ENCODE measurements around the gene CDC42EP3.

Gene CDC42EP3, protein sequence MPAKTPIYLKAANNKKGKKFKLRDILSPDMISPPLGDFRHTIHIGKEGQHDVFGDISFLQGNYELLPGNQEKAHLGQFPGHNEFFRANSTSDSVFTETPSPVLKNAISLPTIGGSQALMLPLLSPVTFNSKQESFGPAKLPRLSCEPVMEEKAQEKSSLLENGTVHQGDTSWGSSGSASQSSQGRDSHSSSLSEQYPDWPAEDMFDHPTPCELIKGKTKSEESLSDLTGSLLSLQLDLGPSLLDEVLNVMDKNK

DNA sequence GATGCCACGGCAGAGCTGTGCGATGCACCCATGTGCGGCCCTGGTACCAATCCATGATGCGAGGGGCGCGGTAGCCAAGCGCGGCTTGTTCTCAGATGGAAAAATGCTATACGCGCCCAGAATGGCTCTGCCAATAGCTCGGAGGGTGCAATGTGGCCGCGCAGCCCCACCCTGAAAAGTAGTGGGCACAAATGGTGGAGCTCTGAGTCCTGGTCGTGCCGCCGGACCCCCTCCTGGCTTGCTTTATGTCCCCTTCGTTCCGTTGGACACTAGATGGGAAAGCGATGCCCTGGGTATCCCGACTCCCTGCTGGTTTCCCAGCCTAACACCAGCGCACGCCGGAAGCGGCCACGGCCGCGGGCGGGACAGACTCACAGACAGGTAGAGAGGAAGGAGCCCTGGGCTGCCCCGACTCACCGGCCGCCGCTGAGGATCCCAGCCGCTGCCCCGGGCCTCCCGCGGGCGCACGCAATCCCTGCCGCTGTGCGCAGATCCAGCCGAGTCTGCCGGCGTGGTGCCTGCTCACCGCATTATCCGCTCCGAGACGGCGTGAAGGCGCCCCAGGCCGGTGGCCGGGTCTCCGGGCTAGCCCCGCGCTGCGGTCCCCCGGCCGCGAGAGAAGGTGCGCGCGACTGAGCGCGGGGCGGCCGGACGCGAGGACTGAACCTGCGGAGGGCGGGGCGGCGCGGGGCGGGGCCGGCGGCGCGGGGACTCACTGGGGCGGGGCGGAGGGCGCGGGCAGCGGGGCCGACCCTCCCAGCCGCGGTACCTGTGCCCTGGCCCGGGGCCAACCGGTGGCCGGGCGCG, at the start of gene CDC42EP3:
CDC42EP3 (minus strand) TSS at position 634 of the 807 bp plus-strand sequence. CDS start 25,055 bp downstream, outside the sequence.
- DNase-seq, result peak; percentile 57

DNA sequence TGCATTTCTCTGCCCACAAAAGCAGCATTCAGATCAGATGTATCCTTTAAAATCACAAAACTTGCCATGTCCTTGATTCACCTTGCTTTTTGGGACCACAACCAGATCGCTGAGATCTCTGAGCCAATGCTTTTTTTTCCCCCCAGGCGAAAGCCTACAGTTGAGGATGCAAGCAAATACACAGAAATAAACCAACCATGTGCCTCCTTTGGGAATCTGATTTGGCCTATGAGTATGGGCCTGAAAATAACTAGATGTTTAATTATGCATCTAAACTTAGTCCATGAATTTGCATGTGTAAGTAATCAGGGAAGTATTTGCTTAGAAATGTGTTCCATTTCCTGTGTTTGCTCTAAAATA, 49.7 kb upstream of the CDC42EP3 start:
- no peak for DNase-seq

DNA sequence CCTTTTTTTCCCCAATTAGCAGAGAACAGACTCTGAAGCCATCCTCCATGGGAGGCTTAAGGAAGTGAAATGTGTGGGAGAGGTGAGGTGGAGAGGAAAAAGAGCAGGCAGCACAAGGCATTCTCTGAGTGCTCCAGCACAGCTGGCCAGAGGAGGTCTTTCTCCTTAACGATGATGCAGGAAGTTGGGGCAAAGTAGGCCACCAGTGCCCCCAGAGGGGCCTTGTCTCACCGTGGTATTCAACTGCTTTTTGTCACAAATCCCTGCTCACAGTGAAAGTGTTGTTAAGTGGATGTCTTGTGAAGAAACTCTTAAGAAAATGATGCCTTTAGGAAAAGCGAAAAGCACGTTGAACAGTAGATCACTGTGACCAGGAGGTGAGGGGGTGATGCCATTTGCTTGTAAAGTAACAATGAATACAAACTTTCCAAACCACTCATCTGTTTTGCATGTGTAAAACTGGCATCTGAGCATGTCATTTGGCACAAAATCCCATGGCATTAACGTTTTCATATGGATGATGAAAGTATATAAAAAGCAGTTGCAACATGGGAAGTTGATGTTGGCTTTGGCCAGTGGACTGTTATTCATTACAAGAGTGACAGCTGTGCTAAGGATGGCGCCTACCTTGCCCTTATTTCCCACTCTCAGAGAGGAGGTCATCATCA, 49.2 kb upstream of the CDC42EP3 start:
- no peak for DNase-seq

DNA sequence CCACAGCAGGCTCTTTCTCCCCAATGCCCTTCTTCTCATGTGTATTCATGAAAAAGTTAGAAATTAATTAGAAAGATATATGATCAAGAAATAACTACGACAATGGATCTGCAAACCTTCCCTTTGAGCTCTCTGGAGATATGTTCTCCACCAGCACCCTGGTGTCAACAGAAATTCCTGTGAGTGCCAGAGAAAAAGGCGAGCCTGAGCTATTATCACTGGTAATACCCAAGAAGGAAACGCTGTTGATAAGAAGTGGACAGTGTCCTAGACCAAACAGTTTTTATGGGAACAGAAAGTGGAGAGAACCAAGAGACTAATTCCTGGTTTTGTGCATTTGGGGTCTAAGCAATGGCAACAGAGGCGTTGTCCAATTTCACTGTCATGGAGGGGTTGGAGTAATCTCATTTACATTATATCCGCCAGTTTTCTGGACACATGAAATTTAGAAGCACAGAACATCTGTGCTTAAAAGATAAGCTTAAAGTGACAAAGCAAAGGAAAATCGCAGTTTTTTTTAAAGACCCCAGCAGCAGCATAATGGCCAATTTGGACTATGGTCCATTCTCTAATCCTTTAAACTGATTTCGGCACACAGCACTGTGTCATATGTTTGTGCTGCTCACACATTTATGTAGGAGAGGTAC, 47.2 kb upstream of the CDC42EP3 start:
- DNase-seq, result no peak

DNA sequence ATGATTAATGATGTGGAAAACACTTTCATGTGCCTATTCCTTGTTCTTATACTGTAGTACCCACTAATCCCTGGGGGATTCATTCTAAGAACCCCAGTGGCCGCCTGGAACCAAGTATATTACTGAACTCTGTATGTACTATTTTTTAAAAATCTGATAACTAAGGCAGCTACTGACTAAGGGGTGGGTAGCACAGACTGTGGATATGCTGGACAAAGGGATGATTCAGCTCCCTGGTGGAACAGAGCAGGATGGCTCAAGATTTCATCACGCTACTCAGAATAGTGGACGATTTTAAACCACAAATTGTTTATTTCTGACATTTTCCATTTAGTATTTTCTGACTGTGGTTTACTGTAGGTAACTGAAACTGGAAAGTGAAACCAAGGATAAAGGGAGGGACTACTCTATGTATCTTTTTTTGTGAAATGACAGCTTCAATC, 41.8 kb upstream of the CDC42EP3 start:
- no peak for DNase-seq

DNA sequence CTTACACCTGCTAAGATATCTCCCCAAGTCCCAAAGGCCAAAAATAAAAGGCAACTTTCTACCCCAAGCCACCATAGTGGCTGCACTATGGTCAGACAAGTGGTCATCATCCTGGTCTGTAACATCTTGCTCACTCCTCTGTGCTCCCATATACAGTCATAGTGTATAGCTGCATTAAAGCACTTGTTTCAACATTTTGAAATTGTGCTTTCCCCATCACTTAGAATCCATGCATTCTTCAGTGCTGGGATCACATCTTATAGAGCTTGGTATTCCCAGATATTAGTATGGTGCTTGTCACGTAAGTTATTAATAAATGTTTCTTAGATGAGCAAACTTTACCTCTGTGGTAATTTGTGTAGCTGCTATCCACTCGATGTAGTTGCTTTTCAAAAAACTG, 40.4 kb upstream of the CDC42EP3 start:
- no peak for DNase-seq

DNA sequence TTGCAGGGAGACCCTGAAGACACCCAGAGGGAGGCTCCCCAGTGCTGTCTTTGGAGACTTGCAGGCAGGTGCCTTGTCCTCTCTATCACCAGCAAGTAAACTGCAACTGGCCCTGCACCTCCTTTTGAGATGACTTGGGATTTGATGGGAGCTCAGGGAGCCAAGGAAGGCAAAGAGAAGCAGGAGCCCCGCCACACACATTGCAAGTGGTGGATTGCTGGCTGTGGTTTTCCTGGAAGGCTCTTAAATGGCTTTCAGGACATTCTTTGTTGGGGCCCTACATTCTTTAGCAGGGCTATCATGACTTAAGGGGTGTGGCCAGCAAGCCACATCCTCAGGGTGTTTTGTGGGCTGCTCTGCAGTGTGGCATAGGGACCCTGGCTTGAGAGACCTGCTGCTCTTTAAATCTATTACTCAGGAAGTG, 39.9 kb upstream of the CDC42EP3 start:
- peak; percentile 21 for DNase-seq

DNA sequence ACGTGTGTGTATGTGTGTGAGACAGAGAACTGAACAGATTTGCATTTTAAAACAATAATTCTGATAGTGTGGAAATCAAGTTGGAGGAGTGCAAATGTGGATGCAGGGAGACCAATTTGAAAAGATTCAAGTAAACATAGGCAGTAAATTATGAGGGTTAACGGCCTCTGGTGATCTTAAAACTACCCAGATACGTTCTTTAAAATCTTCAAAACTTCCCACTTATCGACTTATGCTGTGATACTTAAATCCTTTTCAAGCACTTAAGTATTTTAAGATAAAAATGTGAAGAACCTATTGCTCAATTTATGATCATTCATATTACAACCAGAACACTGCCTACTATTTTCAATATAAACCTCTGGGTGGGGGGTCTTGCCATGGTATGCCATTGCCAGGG, 37.7 kb upstream of the CDC42EP3 start:
- DNase-seq, result no peak

DNA sequence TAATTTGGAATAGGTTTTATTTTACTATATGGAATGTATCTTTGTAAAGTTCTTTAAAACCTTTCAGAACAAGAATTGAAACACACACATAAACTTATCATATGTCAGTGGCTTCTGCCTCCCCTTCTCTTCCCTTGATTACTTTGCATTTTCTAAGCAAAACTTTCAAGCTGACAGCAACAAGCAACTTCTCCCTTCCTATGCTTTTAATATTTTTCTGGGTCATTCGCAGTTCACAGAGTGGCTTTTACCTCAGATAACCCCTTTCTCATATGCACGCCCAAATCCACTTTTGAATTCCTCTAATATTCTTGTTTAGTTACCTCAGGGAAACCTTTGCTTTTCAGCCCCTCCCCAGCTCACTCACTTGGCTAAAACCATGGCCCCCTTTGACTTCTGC, 36.7 kb upstream of the CDC42EP3 start:
- DNase-seq, result no peak

DNA sequence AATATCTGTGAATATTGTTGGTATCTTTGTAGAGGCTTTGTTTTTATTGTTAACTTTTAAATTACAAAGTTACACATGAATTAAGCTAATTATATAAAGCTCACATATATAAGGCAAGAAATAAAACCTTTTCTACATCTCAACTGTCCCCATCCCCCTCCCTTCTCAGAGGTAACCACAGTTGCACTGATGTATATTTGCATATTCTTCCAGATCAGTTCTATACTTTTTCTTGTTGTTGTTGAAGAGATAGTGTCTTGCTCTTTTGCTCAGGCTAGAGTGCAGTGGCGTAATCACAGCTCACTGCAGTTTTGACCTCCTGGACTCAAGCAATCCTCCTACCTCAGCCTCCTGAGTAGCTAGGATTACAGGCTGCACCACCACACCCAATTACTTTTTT, 36.0 kb upstream of the CDC42EP3 start:
- DNase-seq, result no peak

DNA sequence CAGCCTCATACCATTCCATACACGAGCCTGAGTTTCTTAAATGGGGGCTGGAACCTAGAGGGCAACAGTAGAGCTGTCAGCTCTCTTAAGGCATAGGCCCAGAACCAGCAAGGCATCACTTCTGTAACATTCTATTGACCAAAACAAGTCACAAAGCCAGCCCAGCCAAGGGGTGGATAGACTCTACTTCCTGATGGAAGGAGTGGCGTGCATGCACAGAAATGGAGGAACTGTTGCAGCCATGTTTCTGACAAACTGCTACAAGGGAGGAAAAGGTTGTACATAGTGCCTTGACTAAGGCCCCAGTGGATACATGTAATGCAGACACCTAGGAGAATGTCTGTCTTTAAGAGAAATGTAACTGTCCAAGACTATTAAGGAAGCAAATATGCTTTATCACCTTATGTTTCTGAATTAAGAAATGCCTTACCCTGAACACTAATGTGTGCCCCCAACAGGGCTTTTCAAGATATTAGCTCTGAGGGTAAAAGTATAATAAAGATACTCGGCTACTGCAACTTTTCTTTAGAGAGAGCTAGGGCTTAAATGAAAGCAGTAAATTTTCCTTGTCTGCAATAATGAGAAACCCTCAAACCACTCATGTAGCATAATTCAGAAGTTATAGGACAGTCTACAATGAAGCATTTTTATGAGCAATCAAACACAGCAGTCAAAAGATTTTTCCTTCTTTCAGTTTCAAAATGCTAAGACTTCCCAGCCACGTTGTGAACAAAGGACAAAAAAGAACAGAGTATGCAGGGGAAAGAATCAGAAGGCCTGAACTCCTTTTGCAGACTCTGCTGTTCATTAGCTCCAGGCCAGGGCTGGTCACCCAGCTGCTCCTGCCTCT, 35.1 kb upstream of the CDC42EP3 start:
- no peak for DNase-seq

DNA sequence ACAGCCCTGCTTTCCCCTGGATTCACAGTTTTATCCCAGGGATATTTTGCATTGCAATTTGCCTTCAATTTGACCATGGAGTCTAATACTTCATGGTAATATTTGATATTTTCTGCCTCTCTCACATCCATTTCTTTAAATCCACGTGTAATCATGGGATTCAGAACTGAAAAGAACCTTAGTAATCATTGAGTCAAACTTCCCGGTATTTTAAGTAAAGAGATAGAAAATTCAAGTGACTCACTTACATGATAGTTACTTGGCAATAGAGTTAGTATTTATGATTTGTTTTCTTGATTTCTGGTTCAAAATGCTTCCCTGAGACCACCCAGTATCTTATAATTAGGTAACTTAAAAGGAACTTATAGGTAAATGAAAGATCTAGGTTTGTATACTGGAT, 33.7 kb upstream of the CDC42EP3 start:
- DNase-seq, result no peak

DNA sequence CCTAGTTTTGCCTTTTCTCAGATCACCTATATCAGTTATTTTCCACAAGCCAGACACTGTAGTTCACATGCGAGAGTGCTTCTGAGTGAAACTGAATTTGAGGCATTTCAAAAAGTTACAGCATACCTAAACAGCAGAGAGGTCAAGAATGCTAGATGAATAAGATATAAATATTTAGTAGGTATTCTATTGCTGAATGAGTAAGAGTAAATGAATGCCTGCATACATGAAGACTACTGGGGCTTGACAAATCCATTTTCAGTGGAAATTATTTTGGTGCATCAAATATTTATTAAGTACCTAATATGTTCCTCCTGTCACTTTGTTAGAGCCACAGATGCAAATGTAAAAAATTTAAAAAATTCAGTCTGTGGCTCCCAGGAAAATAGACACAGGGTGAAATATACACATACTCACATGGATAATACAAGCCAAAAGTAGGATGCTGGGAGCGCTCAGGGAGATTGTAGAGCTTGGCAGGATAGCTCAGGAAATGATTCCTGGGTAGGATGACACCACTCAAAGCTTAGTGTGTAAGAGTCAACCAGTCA, 27.6 kb upstream of the CDC42EP3 start:
- no peak for DNase-seq

DNA sequence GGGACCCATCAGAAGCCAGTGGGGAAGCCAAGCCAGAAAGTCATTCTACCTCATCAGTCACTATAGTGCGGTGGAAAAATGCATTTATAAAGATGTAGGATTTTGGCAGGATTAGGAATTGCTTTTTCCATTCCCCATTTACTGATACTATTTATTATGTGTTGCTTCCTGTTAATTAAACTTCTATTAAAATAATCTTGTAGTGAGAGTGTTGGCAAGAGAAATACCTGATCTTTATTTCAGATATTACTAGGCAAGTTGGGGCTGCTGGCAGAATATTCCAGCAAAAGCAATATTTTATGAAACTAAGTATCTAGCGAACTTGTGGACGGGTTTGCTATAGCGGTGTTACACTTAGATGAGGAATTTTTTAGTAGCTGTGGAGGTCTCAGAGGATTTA, 23.9 kb upstream of the CDC42EP3 start:
- peak; percentile 22 for DNase-seq

DNA sequence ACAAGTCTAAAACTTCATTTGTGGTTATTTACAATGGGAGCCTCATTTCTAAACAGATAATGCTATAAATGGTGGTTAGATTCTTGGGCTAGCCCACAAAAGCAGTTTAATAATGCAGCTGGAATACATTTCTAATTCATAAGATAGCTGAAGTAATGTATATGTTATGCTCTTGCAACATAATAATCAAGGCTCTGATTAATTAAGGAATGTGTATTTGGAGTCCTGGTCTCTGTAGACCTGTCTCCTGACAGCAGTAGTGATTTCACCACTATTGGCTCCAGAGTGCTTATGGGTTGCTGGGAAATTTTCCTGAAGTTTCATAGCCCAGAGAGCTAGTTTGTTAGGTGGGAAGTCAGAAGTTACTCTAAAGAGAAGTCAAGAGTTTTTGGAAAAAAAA, 21.3 kb upstream of the CDC42EP3 start:
- no peak for DNase-seq

DNA sequence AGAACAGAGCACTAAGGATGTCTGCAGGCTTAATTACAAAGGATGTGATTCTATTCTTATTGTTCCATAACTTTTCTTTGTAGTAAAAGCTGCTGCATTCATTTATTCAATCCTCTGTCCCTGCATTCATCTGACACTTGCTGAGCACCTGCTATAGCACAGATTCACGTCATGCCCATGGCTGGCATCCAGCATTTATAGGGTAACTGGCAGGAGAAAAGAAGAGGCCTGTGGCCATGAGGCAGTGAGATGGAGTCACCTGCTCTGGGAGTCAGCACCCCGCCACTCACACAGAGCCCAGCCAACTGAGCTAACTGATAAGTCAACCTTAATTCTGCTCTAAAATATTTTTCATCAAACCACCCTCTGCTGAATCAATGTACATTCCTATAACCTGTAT, 18.3 kb upstream of the CDC42EP3 start:
- DNase-seq, result peak; percentile 43

DNA sequence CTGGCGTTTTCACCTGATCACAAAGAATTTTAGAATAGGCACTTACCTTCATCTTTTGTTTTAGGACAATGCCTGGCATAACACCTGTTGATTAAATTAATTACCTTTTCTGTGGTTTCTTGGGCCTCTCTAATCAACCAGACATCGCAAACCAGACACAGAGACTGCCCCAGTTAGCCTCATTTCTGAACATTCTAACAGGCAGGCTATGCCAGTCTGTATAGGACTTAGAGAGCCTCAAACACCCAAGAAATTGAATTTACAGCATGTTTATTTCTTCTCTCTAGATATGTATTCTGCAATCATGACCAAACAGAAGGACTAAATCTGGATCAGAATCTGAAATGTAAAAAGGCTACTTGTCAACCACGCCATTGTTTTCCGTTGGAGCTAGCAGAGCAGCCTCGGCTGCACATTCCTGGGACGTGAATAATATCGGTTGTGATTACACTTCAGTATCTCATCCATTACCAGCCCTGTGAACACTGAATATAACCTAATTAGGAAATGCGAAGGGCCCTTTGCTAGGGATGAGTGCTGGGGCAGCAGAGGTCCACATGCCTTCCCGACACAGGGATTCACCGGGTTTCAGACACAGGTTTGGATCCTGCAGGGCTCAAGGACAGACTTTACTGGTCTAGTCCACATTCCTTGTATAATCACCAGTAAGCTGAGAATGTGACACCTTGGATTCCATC, 17.5 kb upstream of the CDC42EP3 start:
- no peak for DNase-seq

DNA sequence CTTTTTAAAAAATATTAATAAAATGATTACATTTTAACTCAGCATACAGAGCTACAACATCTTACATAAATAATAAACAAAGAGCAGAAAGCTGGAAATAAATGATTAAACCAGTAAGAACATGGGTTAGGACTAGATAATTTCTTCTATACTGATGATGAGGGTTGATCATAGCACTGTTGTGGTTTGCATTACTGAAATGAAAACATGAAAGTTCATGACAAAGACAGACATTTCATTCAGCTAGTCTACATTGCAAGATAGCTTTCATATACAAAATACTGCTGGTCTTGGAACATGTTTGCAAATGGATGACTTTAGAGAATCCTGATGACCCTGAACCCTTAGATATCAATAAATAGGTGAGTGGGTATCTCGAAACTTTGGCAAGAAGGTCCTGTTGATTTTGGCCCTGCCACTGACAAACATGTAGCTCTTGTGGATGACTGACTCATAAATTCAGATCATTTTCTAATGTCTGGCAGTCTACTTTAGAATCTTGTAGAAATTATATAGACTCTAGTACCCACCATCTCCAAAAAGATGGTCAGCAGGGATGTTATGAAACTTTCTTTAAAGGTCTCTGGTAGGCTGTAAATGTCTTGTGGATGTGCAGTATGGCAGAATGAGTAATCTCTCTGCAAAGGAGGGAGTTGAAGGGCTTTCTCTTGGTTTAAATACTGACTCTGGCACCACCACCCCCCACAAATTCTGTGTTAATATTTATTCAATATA, 15.5 kb upstream of the CDC42EP3 start:
- DNase-seq, result no peak

DNA sequence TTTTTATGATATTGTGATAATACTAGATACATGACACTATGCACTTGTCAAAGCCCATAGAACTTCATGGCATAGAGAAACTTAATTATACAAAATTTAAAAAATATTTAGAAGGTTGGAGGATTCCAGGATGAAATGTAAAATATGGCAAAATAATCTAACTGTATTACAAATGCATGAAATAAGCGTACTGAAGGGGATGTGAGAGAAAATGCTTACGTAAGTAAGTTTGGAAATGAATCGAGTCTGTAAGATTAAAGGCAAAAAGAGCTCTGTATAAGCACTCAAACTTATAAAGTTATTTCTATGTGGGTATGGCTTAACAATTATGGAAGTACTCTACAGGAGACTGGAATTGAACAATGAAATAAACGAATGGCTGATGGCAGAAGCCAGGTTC, 13.4 kb upstream of the CDC42EP3 start:
- no peak for DNase-seq

DNA sequence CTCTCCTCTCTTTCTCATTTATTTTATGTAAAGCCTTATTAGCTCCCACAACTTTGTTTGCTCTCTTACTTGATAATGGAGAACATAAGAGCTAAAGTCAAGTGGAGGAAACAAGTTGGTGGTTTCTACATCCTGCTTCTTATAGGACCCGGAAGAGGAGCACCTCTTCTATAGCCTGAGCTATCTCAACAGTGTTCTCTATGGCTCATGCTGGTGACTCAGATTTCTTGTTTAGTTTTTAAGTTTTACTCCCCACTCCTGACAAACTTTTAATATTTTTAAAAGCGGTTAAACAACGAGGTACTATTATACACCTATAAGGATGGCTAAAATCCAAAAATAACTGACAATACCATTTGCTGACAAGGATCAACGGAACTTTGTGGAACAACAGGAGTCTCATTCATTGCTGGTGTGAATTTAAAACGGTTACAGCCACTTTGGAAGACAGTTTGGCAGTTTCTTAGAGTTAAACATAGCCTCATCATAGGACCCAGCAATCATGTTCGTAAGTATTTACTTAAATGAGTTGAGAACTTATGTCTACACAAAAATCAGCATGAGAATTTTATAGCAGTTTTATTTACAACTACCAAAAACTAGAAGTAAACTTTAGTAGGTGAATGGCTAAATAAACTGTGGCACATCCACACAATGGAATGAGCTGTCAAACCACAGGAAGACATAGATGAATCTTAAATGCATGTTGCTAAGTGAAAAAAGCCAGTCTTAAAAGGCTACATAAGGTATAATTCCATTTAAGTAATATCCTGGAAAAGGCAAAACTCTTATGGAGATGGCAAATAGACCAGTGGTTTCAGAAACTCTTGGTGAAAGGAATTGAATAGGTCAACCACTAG, 12.7 kb upstream of the CDC42EP3 start:
- DNase-seq, result no peak
